ENCODE results near the gene UNC13B. TPM values are rescaled to one million over a fixed set of nuclear protein-coding genes. Genes with fewer than 3 reads are reported as not detected.

Gene UNC13B
- total and polyA plus RNA-seq, 9 of the 15 experiments (the other 6 are each of a cell fraction or from before 2014, with no cell fraction given): 2.4 to 11.5 (median 8.6) TPM

DNA sequence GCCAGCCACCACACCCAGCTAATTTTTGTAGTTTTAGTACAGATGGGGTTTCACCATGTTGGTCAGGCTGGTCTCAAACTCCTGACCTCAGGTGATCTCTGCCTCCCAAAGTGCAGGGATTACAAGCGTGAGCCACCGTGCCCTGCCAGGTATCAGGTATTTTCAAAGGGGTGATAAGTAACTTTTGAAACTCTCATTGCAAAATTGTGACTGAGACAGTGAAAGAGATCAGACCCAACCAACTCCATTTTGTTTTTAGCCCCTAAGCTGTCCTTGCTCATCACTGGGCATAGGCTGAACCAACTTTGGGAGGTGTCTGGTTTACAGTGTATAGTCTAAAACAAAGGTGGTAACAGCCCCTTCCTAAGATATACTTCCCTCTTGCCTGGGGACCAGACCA lies 29.3 kb downstream of the UNC13B start:
- no peak overlapping the region for H3K4me2 ChIP-seq (ENCODE audit: insufficient read depth, low read length)
- ChIA-PET CTCF (ENCODE audit: low intra/inter-chr PET ratio) (no interaction called here), POLR2A (no interaction called here)
- no peaks in the 10 kb centered on the region for H3K36me3 ChIP-seq (ENCODE audit: control insufficient read depth, insufficient read depth, low read length)
- no peak for DNase-seq (ENCODE audit: extremely low read depth in 1 of 4, low spot score in 3 of 4)
- WGBS (ENCODE audit: insufficient coverage, low coverage, missing lambda C conversion rate): 95% methylated on average over 2 of the region's 2 CpGs
- no peak overlapping the region for H3K9ac ChIP-seq (ENCODE audit: insufficient read depth in 1 of 2, low read depth in 2 of 2, low read length in 2 of 2)
- no peak overlapping the region for H3K4me3 ChIP-seq
- H3K79me2 ChIP-seq (ENCODE audit: control insufficient read depth, insufficient read depth, low read length): no peaks in the 10 kb centered on the region
- H3K27ac ChIP-seq (ENCODE audit: extremely low read depth, low read depth, low read length): no peak overlapping the region
- in situ Hi-C loops (cut with MboI) (no loop called here), intact Hi-C loops (cut with micrococcal nuclease) (loop anchor here (5.0 kb wide), 2 partner anchors 66 to 286 kb away; no protein-coding TSS in a partner anchor)
- H3K9me3 ChIP-seq (replicated peaks; ENCODE audit: control insufficient read depth, insufficient read depth, low read depth, low read length): no peaks in the 10 kb centered on the region
- H3K4me1 ChIP-seq (replicated peaks in 1 of 2; ENCODE audit: control insufficient read depth in 2 of 2, insufficient read depth in 2 of 2, low read length in 2 of 2): peaks cover 0 to 3% of the 10 kb centered on the region in 2 experiments; a peak in 1 of 5 replicates
- no peak for ATAC-seq
- no peaks in the 10 kb centered on the region for H3K27me3 ChIP-seq (ENCODE audit: control insufficient read depth in 2 of 2, insufficient read depth in 2 of 2, low read length in 2 of 2)
- no peak overlapping the region; the same call in 1 of the 2 replicates for H2AFZ ChIP-seq (ENCODE audit: low read depth, low read length)
- no peak for FAIRE-seq
- no TSS peak for BruUV-seq (replicated peaks)
- H3K9me1 ChIP-seq (ENCODE audit: control insufficient read depth, insufficient read depth, low read length): no peaks in the 10 kb centered on the region
- H4K20me1 ChIP-seq (replicated peaks; ENCODE audit: control insufficient read depth, insufficient read depth, low read length): no peaks in the 10 kb centered on the region
- TF ChIP-seq ZNF3 (CRISPR knock-in tag; IDR thresholded peaks at IDR 0.05) (no peak), POLR2AphosphoS2 (IDR thresholded peaks at IDR 0.05; ENCODE audit: low read length) (no peak), ZNF41 (CRISPR knock-in tag; conservative IDR thresholded peaks at IDR 0.05) (0 out of 2 replicates have a peak, but pooled peaks have one; percentile 54), ZNF253 (CRISPR knock-in tag; conservative IDR thresholded peaks at IDR 0.05) (no peak), TEAD2 (tag; IDR thresholded peaks at IDR 0.05) (no peak), XRCC5 (IDR thresholded peaks at IDR 0.05; ENCODE audit: low read depth, low read length) (no peak), BRD4 (IDR thresholded peaks at IDR 0.05) (no peak), SREBF2 (CRISPR knock-in tag; IDR thresholded peaks at IDR 0.05) (no peak), ZFPM2 (CRISPR knock-in tag; IDR thresholded peaks at IDR 0.05) (no peak), SIN3A (IDR thresholded peaks at IDR 0.05; ENCODE audit: borderline replicate concordance in 2 of 2, control insufficient read depth in 1 of 2, low read depth in 2 of 2, low read length in 2 of 2) (no peak), STAT5A (IDR thresholded peaks at IDR 0.05; ENCODE audit: borderline replicate concordance, low read length) (no peak), FOXA3 (CRISPR knock-in tag; conservative IDR thresholded peaks at IDR 0.05 in 1 of 2, IDR thresholded peaks at IDR 0.05 in 1 of 2) (no peak), ZNF589 (CRISPR knock-in tag; IDR thresholded peaks at IDR 0.05; ENCODE audit: low read depth) (no peak), ZNF212 (CRISPR knock-in tag; IDR thresholded peaks at IDR 0.05) (no peak), JUND (IDR thresholded peaks at IDR 0.05; ENCODE audit: borderline replicate concordance, low read depth, low read length) (no peak), JUND (tag; IDR thresholded peaks at IDR 0.05; ENCODE audit: borderline replicate concordance, low read depth, low read length) (no peak), ZNF197 (CRISPR knock-in tag; IDR thresholded peaks at IDR 0.05; ENCODE audit: low read depth) (no peak), TARDBP (IDR thresholded peaks at IDR 0.05) (no peak)
- TF ChIP-seq, protein P1, sequence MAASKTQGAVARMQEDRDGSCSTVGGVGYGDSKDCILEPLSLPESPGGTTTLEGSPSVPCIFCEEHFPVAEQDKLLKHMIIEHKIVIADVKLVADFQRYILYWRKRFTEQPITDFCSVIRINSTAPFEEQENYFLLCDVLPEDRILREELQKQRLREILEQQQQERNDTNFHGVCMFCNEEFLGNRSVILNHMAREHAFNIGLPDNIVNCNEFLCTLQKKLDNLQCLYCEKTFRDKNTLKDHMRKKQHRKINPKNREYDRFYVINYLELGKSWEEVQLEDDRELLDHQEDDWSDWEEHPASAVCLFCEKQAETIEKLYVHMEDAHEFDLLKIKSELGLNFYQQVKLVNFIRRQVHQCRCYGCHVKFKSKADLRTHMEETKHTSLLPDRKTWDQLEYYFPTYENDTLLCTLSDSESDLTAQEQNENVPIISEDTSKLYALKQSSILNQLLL (CRISPR knock-in tag; IDR thresholded peaks at IDR 0.05; ENCODE audit: borderline replicate concordance): no peak
- TF ChIP-seq, protein P2, sequence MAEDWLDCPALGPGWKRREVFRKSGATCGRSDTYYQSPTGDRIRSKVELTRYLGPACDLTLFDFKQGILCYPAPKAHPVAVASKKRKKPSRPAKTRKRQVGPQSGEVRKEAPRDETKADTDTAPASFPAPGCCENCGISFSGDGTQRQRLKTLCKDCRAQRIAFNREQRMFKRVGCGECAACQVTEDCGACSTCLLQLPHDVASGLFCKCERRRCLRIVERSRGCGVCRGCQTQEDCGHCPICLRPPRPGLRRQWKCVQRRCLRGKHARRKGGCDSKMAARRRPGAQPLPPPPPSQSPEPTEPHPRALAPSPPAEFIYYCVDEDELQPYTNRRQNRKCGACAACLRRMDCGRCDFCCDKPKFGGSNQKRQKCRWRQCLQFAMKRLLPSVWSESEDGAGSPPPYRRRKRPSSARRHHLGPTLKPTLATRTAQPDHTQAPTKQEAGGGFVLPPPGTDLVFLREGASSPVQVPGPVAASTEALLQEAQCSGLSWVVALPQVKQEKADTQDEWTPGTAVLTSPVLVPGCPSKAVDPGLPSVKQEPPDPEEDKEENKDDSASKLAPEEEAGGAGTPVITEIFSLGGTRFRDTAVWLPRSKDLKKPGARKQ (CRISPR knock-in tag; IDR thresholded peaks at IDR 0.05): no peak
